Keratinocyte (primary cell): ENCODE results near the gene ANKRD40. TPM values are rescaled to one million over a fixed set of nuclear protein-coding genes. Genes with fewer than 3 reads are reported as not detected.

Source experiments
- DNase-seq: peaks from one replicate; pipeline ENCODE4 v3.0.0-alpha.2; 2011; ENCODE audit warnings: low read depth, missing footprints, low spot score
- FAIRE-seq: peaks from 2 replicates; lab custom pipeline; 2011; peaks lifted over from hg19 to GRCh38; lab: Jason Lieb, UNC
- H2AFZ ChIP-seq: 2 replicates; pipeline ENCODE4 v1.6.0; 2012; ENCODE audit warnings: low read length, control low read depth, inconsistent platforms; ENCODE audit not compliant: control insufficient read depth
- H3K27ac ChIP-seq: 2 replicates; pipeline ENCODE4 v1.5.1; 2011; ENCODE audit warnings: low read length; ENCODE audit not compliant: control insufficient read depth, insufficient read depth
- H3K27me3 ChIP-seq: 3 replicates; pipeline ENCODE4 v1.6.0; 2011; ENCODE audit warnings: low read length; ENCODE audit not compliant: control insufficient read depth, insufficient read depth; ENCODE audit errors: extremely low read depth
- H3K36me3 ChIP-seq, 2 experiments: 2 replicates in 1 of 2; 3 replicates in 1 of 2; pipeline ENCODE4 v1.5.1; 2011; ENCODE audit warnings: low read length in 2 of 2, mild to moderate bottlenecking in 1 of 2; ENCODE audit not compliant: control insufficient read depth in 2 of 2, insufficient read depth in 2 of 2; ENCODE audit errors: extremely low read depth in 1 of 2
- H3K4me1 ChIP-seq: 3 replicates; pipeline ENCODE4 v1.5.1; 2011; ENCODE audit warnings: low read length; ENCODE audit not compliant: control insufficient read depth, insufficient read depth; ENCODE audit errors: extremely low read depth
- H3K4me2 ChIP-seq: 3 replicates; pipeline ENCODE4 v1.6.0; 2011; ENCODE audit warnings: low read depth, low read length; ENCODE audit not compliant: control insufficient read depth, insufficient read depth; ENCODE audit errors: extremely low read depth
- H3K4me3 ChIP-seq, 3 experiments: fragments of 200-600 bp in 1 of 3; sonication (generic) in 1 of 3; 2 replicates in 2 of 3; 3 replicates in 1 of 3; pipeline ENCODE4 v1.5.1; 2011 to 2016; ENCODE audit warnings: low read length in 3 of 3, mild to moderate bottlenecking in 3 of 3, control low read depth in 2 of 3, inconsistent platforms in 1 of 3, low read depth in 1 of 3, mixed read lengths in 1 of 3, mixed run types in 1 of 3, moderate library complexity in 1 of 3; ENCODE audit not compliant: control insufficient read depth in 2 of 3, insufficient read depth in 2 of 3; ENCODE audit errors: extremely low read depth in 1 of 3
- H3K79me2 ChIP-seq: 2 replicates; pipeline ENCODE4 v1.6.0; 2012; ENCODE audit warnings: low read length; ENCODE audit not compliant: control insufficient read depth, insufficient read depth
- H3K9ac ChIP-seq: 3 replicates; pipeline ENCODE4 v1.6.0; 2011; ENCODE audit warnings: low read length; ENCODE audit not compliant: control insufficient read depth, insufficient read depth; ENCODE audit errors: extremely low read depth
- H3K9me1 ChIP-seq: 3 replicates; pipeline ENCODE4 v1.6.0; 2011; ENCODE audit warnings: low read length; ENCODE audit not compliant: control insufficient read depth, insufficient read depth; ENCODE audit errors: extremely low read depth
- H3K9me3 ChIP-seq: 2 replicates; pipeline ENCODE4 v1.5.1; 2012; ENCODE audit warnings: low read depth, low read length; ENCODE audit not compliant: control insufficient read depth
- H4K20me1 ChIP-seq: 3 replicates; pipeline ENCODE4 v1.6.0; 2011; ENCODE audit warnings: low read length; ENCODE audit not compliant: control insufficient read depth, insufficient read depth; ENCODE audit errors: extremely low read depth
- CTCF ChIP-seq, 3 experiments: IDR thresholded peaks in 1 of 3; conservative IDR thresholded peaks in 1 of 3; optimal IDR thresholded peaks in 1 of 3; 2 replicates in 2 of 3; 3 replicates in 1 of 3; pipeline versions ENCODE3 to v1.5.1; 2011; ENCODE audit warnings: low read length in 3 of 3, mild to moderate bottlenecking in 3 of 3, moderate library complexity in 2 of 3, control low read depth in 1 of 3, inconsistent platforms in 1 of 3; ENCODE audit not compliant: insufficient read depth in 2 of 3; ENCODE audit errors: extremely low read depth in 1 of 3
- EZH2 ChIP-seq: IDR thresholded peaks from one replicate; pipeline ENCODE4 v1.6.1; 2012; ENCODE audit warnings: inconsistent platforms, mild to moderate bottlenecking, low read length, moderate library complexity
- dilution Hi-C: fragments of 300-500 bp; cut with MboI; formaldehyde crosslinking; loops from one replicate; pipeline ENCODE4 v1.7.0; 2020; ENCODE audit warnings: low sequenced_read_pairs; ENCODE audit not compliant: extremely low pct_ligation_motif_present
- polyA plus RNA-seq, 5 experiments: library from polyadenylated mRNA; depleted of rRNA in 3 of 5; stranded (reverse) in 3 of 5; stranded (forward) in 1 of 5; unstranded in 1 of 5; fragments of >200 nt; gene quantifications; 1 replicate in 1 of 5; 2 replicates in 3 of 5; 3 replicates in 1 of 5; pipeline versions ENCODE4 v1.2.1 to v1.2.3, GENCODE V29; 2011 to 2012; ENCODE audit warnings: missing spikeins in 2 of 5, low read depth in 1 of 5, low replicate concordance in 1 of 5

ANKRD40 gene
- polyA plus RNA-seq, 1 donor (not counting 4 experiments of a cell fraction or from before 2014, with no cell fraction given): 32.7 TPM

- Histone ChIP-seq H3K27ac (no peak overlapping the region), H3K9me3 (no peaks in the 10 kb centered on the region), H3K9me1 (no peaks in the 10 kb centered on the region), H3K4me3 (no peak overlapping the region), H3K9ac (no peak overlapping the region), H3K79me2 (peaks cover 98% of the 10 kb centered on the region), H4K20me1 (peaks cover 42% of the 10 kb centered on the region), H3K4me2 (no peak overlapping the region), H2AFZ (no peak overlapping the region), H3K4me1 (no peaks in the 10 kb centered on the region), H3K36me3 (no peaks in the 10 kb centered on the region), H3K27me3 (no peaks in the 10 kb centered on the region)
- FAIRE-seq: no peak
- no peak for TF ChIP-seq EZH2
- no peak for TF ChIP-seq CTCF (optimal IDR thresholded peaks at IDR 0.05 in 1 of 3, IDR thresholded peaks at IDR 0.05 in 1 of 3, conservative IDR thresholded peaks at IDR 0.05 in 1 of 3; ENCODE audit: extremely low read depth in 1 of 3, insufficient read depth in 2 of 3, low read length in 3 of 3)
- no peak for DNase-seq
- dilution Hi-C loops: no loop called here
Observed at GRCh38 chr17:50728881-50729765, 21.4 kb upstream of the ANKRD40 start.

- no peaks in the 10 kb centered on the region for H3K36me3 ChIP-seq
- no peak overlapping the region for H3K27ac ChIP-seq
- H3K4me2 ChIP-seq: no peak overlapping the region
- peaks cover 8% of the 10 kb centered on the region for H3K4me1 ChIP-seq
- H3K79me2 ChIP-seq: peaks cover 99% of the 10 kb centered on the region
- no peaks in the 10 kb centered on the region for H3K27me3 ChIP-seq
- TF ChIP-seq EZH2: no peak
- no peak for TF ChIP-seq CTCF (optimal IDR thresholded peaks at IDR 0.05 in 1 of 3, IDR thresholded peaks at IDR 0.05 in 1 of 3, conservative IDR thresholded peaks at IDR 0.05 in 1 of 3; ENCODE audit: extremely low read depth in 1 of 3, insufficient read depth in 2 of 3, low read length in 3 of 3)
- no peaks in the 10 kb centered on the region for H3K9me3 ChIP-seq
- FAIRE-seq (no peak), DNase-seq (no peak)
- peaks cover 48% of the 10 kb centered on the region for H4K20me1 ChIP-seq
- H3K9me1 ChIP-seq: no peaks in the 10 kb centered on the region
- H3K4me3 ChIP-seq: no peak overlapping the region
- dilution Hi-C loops: no loop called here
- H3K9ac ChIP-seq: no peak overlapping the region
- H2AFZ ChIP-seq: no peak overlapping the region
Observed at GRCh38 chr17:50728112-50728429, 20.4 kb upstream of the ANKRD40 start.
